ENCODE measurements around the gene TBC1D1. TPM values are rescaled to one million over a fixed set of nuclear protein-coding genes. Genes with fewer than 3 reads are reported as not detected.

The TBC1D1 gene
- polyA plus RNA-seq, 1 donor from 2014 or later, result 23.2 TPM

GRCh38 chr4:38115601-38116000 is 224.7 kb downstream of the TBC1D1 start:
- H3K4me3 ChIP-seq (ENCODE audit: low read length), result no peak overlapping the region
- no peak overlapping the region for H3K27ac ChIP-seq (ENCODE audit: low read length)
- H3K27me3 ChIP-seq (ENCODE audit: insufficient read depth, low read depth, low read length), result no peaks in the 10 kb centered on the region
- no peak overlapping the region for H2AFZ ChIP-seq (ENCODE audit: low read depth, low read length)
- H3K9ac ChIP-seq (ENCODE audit: low read length), result no peak overlapping the region
- H3K9me3 ChIP-seq (ENCODE audit: low read length), result no peaks in the 10 kb centered on the region
- no peak for TF ChIP-seq RAD21 (conservative IDR thresholded peaks at IDR 0.05)
- no peak for TF ChIP-seq EP300 (conservative IDR thresholded peaks at IDR 0.05; ENCODE audit: poor library complexity, severe bottlenecking)
- TF ChIP-seq EZH2 (IDR thresholded peaks at IDR 0.05; ENCODE audit: borderline replicate concordance, insufficient read depth, low read length, poor library complexity, severe bottlenecking), result no peak
- TF ChIP-seq SMC3 (conservative IDR thresholded peaks at IDR 0.05; ENCODE audit: poor library complexity), result no peak
- TF ChIP-seq CTCF (IDR thresholded peaks at IDR 0.05; ENCODE audit: poor library complexity, severe bottlenecking), result no peak
- TF ChIP-seq TAF1 (IDR thresholded peaks at IDR 0.05; ENCODE audit: low read depth), result no peak
- no peak for TF ChIP-seq REST (IDR thresholded peaks at IDR 0.05; ENCODE audit: borderline replicate concordance)
- TF ChIP-seq POLR2AphosphoS5 (IDR thresholded peaks at IDR 0.05), result no peak
- no peak for TF ChIP-seq MXI1 (conservative IDR thresholded peaks at IDR 0.05; ENCODE audit: poor library complexity, severe bottlenecking)
- no peaks in the 10 kb centered on the region for H3F3A ChIP-seq (ENCODE audit: insufficient read depth, low read length, poor library complexity, severe bottlenecking)
- no peaks in the 10 kb centered on the region for H3K9me2 ChIP-seq (ENCODE audit: insufficient read depth, low read length)
- no peaks in the 10 kb centered on the region for H4K20me1 ChIP-seq (ENCODE audit: insufficient read depth)
- no peaks in the 10 kb centered on the region for H3K79me2 ChIP-seq (replicated peaks; ENCODE audit: insufficient read depth, low read length)
- no peaks in the 10 kb centered on the region for H3K36me3 ChIP-seq (ENCODE audit: insufficient read depth, low read length)
- no peak overlapping the region for H3K4me2 ChIP-seq (ENCODE audit: low read length)

DNA sequence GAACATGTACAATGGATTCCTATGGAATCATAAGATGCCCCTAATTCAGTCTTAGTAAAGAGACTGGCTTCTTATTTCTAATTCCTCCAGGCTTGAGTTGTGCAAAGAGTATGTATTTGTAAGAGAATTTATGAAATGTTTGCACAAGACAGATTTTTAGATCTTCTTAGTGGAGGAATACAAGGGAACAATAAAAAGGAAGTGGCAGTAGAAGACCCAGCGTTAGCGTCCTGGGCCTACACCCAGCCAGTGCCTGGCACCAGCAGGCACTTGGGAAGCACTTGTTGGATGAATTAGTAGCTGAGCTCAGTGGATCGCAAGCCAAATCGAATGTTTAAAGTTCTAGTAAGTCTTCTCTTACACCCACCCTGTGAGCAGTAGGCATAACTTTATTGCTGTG is 226.7 kb downstream of the TBC1D1 start:
- no peak overlapping the region for H3K4me2 ChIP-seq (ENCODE audit: low read length)
- no peaks in the 10 kb centered on the region for H3K9me2 ChIP-seq (ENCODE audit: insufficient read depth, low read length)
- TF ChIP-seq TAF1 (IDR thresholded peaks at IDR 0.05; ENCODE audit: low read depth) (no peak), MXI1 (conservative IDR thresholded peaks at IDR 0.05; ENCODE audit: poor library complexity, severe bottlenecking) (no peak), REST (IDR thresholded peaks at IDR 0.05; ENCODE audit: borderline replicate concordance) (no peak), POLR2AphosphoS5 (IDR thresholded peaks at IDR 0.05) (no peak)
- no peak overlapping the region for H3K27ac ChIP-seq (ENCODE audit: low read length)
- H4K20me1 ChIP-seq (ENCODE audit: insufficient read depth), result no peaks in the 10 kb centered on the region
- no peaks in the 10 kb centered on the region for H3F3A ChIP-seq (ENCODE audit: insufficient read depth, low read length, poor library complexity, severe bottlenecking)
- no peaks in the 10 kb centered on the region for H3K36me3 ChIP-seq (ENCODE audit: insufficient read depth, low read length)
- no peaks in the 10 kb centered on the region for H3K27me3 ChIP-seq (ENCODE audit: insufficient read depth, low read depth, low read length)
- no peaks in the 10 kb centered on the region for H3K9me3 ChIP-seq (ENCODE audit: low read length)
- no peak overlapping the region for H3K4me3 ChIP-seq (ENCODE audit: low read length)
- H3K9ac ChIP-seq (ENCODE audit: low read length), result no peak overlapping the region
- H2AFZ ChIP-seq (ENCODE audit: low read depth, low read length), result no peak overlapping the region
- H3K79me2 ChIP-seq (replicated peaks; ENCODE audit: insufficient read depth, low read length), result no peaks in the 10 kb centered on the region

Measured in neural cell (in vitro differentiated cells).